NCI-H146 treated with DMSO at 0.1 percent for 48 hours (cell line): ENCODE measurements around the gene AZIN2.
"Not testable (repeated sequence)": the region's sequence is repeated elsewhere in the genome, so short reads cannot be mapped to it uniquely, and the experiment has no call there.

Experiments
- DNase-seq: peaks from one replicate; lab custom pipeline; 2025; ENCODE audit not compliant: unreplicated experiment; lab: John Stamatoyannopoulos, UW

Gene AZIN2

GRCh38 chr1:33094486-33094885, 13.5 kb downstream of the AZIN2 start:
- no peak for DNase-seq

- peak; percentile 25 for DNase-seq
Measured at GRCh38 chr1:33094971-33095604, 14.1 kb downstream of the AZIN2 start.

- no peak for DNase-seq
Measured at GRCh38 chr1:33096363-33097005, 15.5 kb downstream of the AZIN2 start.

- no peak for DNase-seq
Measured at GRCh38 chr1:33097137-33097611, 16.2 kb downstream of the AZIN2 start.

GRCh38 chr1:33097762-33098161, 16.8 kb downstream of the AZIN2 start:
- no peak for DNase-seq

GRCh38 chr1:33098371-33098770, 17.4 kb downstream of the AZIN2 start:
- DNase-seq = no peak

GRCh38 chr1:33099290-33100118, 18.6 kb downstream of the AZIN2 start:
- DNase-seq = no peak

GRCh38 chr1:33100119-33100415, 19.1 kb downstream of the AZIN2 start:
- DNase-seq = not testable (repeated sequence)

GRCh38 chr1:33110477-33110876, 29.5 kb downstream of the AZIN2 start:
- no peak for DNase-seq

- no peak for DNase-seq
Measured at GRCh38 chr1:33111965-33112364, 31.0 kb downstream of the AZIN2 start.

- no peak for DNase-seq
Measured at GRCh38 chr1:33117440-33118085, 36.6 kb downstream of the AZIN2 start.

GRCh38 chr1:33118274-33118673, 37.3 kb downstream of the AZIN2 start:
- no peak for DNase-seq

- DNase-seq = no peak
Measured at GRCh38 chr1:33119050-33119449, 38.1 kb downstream of the AZIN2 start.

GRCh38 chr1:33119532-33120217, 38.7 kb downstream of the AZIN2 start:
- DNase-seq = no peak

- DNase-seq = no peak
Measured at GRCh38 chr1:33120436-33121231, 39.7 kb downstream of the AZIN2 start.

GRCh38 chr1:33121728-33122127, 40.8 kb downstream of the AZIN2 start:
- DNase-seq = no peak

GRCh38 chr1:33122483-33123178, 41.7 kb downstream of the AZIN2 start:
- DNase-seq = no peak

- no peak for DNase-seq
Measured at GRCh38 chr1:33123266-33123665, 42.3 kb downstream of the AZIN2 start.

GRCh38 chr1:33124647-33125046, 43.7 kb downstream of the AZIN2 start:
- DNase-seq = not testable (repeated sequence)
